Liver (tissue), 9 donors: ENCODE results near the gene CBLC. TPM values are rescaled to one million over a fixed set of nuclear protein-coding genes. Genes with fewer than 3 reads are reported as not detected.

Source experiments
- DNase-seq: peaks from one replicate; pipeline ENCODE4 v3.0.0-alpha.2; 2017; ENCODE audit warnings: low spot score
- H3K27ac ChIP-seq, 2 donors: one replicate each; pipeline ENCODE4 v1.7.0; 2013; ENCODE audit warnings: inconsistent platforms in 2 of 2, low read length in 2 of 2, control low read depth in 1 of 2, low read depth in 1 of 2, mild to moderate bottlenecking in 1 of 2
- H3K27me3 ChIP-seq, 4 donors: one replicate each; pipeline versions ENCODE4 v1.6.1 to v1.7.0; 2013; ENCODE audit warnings: low read length in 3 of 4, inconsistent platforms in 1 of 4, mild to moderate bottlenecking in 1 of 4, moderate library complexity in 1 of 4; ENCODE audit not compliant: control insufficient read depth in 4 of 4, insufficient read depth in 4 of 4
- H3K36me3 ChIP-seq, 4 donors: one replicate each; pipeline versions ENCODE4 v1.6.1 to v1.7.0; 2013; ENCODE audit warnings: low read length in 3 of 4, mild to moderate bottlenecking in 3 of 4, low read depth in 1 of 4, moderate library complexity in 1 of 4; ENCODE audit not compliant: control insufficient read depth in 4 of 4, insufficient read depth in 3 of 4
- H3K4me1 ChIP-seq, 4 donors: one replicate each; pipeline versions ENCODE4 v1.6.1 to v1.7.0; 2013; ENCODE audit warnings: low read length in 3 of 4, mild to moderate bottlenecking in 3 of 4, moderate library complexity in 1 of 4; ENCODE audit not compliant: control insufficient read depth in 4 of 4, insufficient read depth in 4 of 4
- H3K4me3 ChIP-seq, 3 donors: one replicate each; pipeline versions ENCODE4 v1.6.1 to v1.7.0; 2013; ENCODE audit warnings: low read length in 3 of 3, control low read depth in 1 of 3, low read depth in 1 of 3, mild to moderate bottlenecking in 1 of 3
- H3K9ac ChIP-seq, 2 donors: one replicate each; pipeline ENCODE4 v1.7.0; 2013; ENCODE audit warnings: low read length in 2 of 2, mild to moderate bottlenecking in 2 of 2, moderate library complexity in 2 of 2, control low read depth in 1 of 2, low read depth in 1 of 2
- H3K9me3 ChIP-seq, 4 donors: one replicate each; pipeline versions ENCODE4 v1.6.1 to v1.7.0; 2013; ENCODE audit warnings: low read length in 3 of 4; ENCODE audit not compliant: control insufficient read depth in 4 of 4
- CTCF ChIP-seq: fragments of 150-350 bp; IDR thresholded peaks from 2 replicates; pipeline ENCODE4 v1.5.1; 2017; ENCODE audit warnings: improper control_type of control experiment, low read depth, low read length; ENCODE audit not compliant: missing input control
- FOXA1 ChIP-seq: IDR thresholded peaks from 2 replicates; pipeline ENCODE4 v1.6.1; 2016; ENCODE audit warnings: antibody characterized with exemption
- FOXA2 ChIP-seq: IDR thresholded peaks from 2 replicates; pipeline ENCODE4 v1.6.1; 2016; ENCODE audit warnings: antibody characterized with exemption
- HNF4A ChIP-seq, 2 donors: conservative IDR thresholded peaks; 2 replicates each; pipeline ENCODE4 v1.6.1; 2016; ENCODE audit warnings: antibody characterized with exemption in 2 of 2, mild to moderate bottlenecking in 2 of 2
- MAX ChIP-seq: IDR thresholded peaks from 2 replicates; pipeline ENCODE4 v1.6.1; 2016; ENCODE audit warnings: antibody characterized with exemption
- RAD21 ChIP-seq, 2 donors: IDR thresholded peaks; 2 replicates each; pipeline ENCODE4 v1.6.1; 2016; ENCODE audit warnings: antibody characterized with exemption in 2 of 2, mild to moderate bottlenecking in 2 of 2
- REST ChIP-seq: IDR thresholded peaks from 2 replicates; pipeline ENCODE4 v1.6.1; 2016; ENCODE audit warnings: antibody characterized with exemption, mild to moderate bottlenecking
- RXRA ChIP-seq, 2 donors: IDR thresholded peaks; 2 replicates each; pipeline ENCODE4 v1.6.1; 2017 to 2018; ENCODE audit warnings: antibody characterized with exemption in 2 of 2, mild to moderate bottlenecking in 1 of 2
- SP1 ChIP-seq: IDR thresholded peaks from 2 replicates; pipeline ENCODE4 v1.6.1; 2018; ENCODE audit warnings: antibody characterized with exemption, mild to moderate bottlenecking
- YY1 ChIP-seq: IDR thresholded peaks from 2 replicates; pipeline ENCODE4 v1.6.1; 2016; ENCODE audit warnings: antibody characterized with exemption, mild to moderate bottlenecking
- WGBS: extraction: QIAGEN DNeasy Blood & Tissue Kit; methylation state at CpG from one replicate; pipeline ENCODE4 v1.1.7; 2013; 5-methylcytosine and 5-hydroxymethylcytosine counted together
- polyA plus RNA-seq, 2 donors: library from polyadenylated mRNA; stranded (reverse) in 1 of 2; unstranded in 1 of 2; fragments of 200-250 nt in 1 of 2; fragments of >200 nt in 1 of 2; fragmentation: Nextera tagmentation in 1 of 2; extraction: Ambion mirVana in 1 of 2; gene quantifications; one replicate each; pipeline versions ENCODE4 v1.2.1 to v1.2.3, GENCODE V29; 2013 to 2015
- total RNA-seq, 2 donors: library from RNA; depleted of rRNA; stranded (reverse); fragments of >200 nt; gene quantifications; one replicate each; pipeline ENCODE4 v1.2.3, GENCODE V29; 2014
- donor health status: healthy.
- donor health status: healthy.
- donor health status: healthy.
- donor health status: healthy.
- donor health status: healthy.

CBLC gene
- total and polyA plus RNA-seq, 4 donors, result 2.1 to 14.0 (median 8.8) TPM

GRCh38 chr19:44799627-44800346 lies 22.1 kb downstream of the CBLC start:
- Histone ChIP-seq H3K9me3 (no peaks in the 10 kb centered on the region), H3K27me3 (no peaks in the 10 kb centered on the region), H3K4me3 (no peak overlapping the region), H3K27ac (no peak overlapping the region), H3K9ac (peak overlapping the region in 1 of 2 donors; percentile 1), H3K36me3 (peaks cover 0 to 3% (median under 1%) of the 10 kb centered on the region in 4 donors), H3K4me1 (peaks cover 10 to 25% (median 20%) of the 10 kb centered on the region in 4 donors)
- DNase-seq, result no peak
- TF ChIP-seq HNF4A (conservative IDR thresholded peaks at IDR 0.05), result peak; percentile 61
- TF ChIP-seq RXRA (IDR thresholded peaks at IDR 0.05), result peak in 1 of 2 donors; percentile 25
- peak; percentile 61 for TF ChIP-seq SP1
- TF ChIP-seq CTCF, result no peak
- WGBS, result 69% methylated on average over 10 of the region's 10 CpGs

- TF ChIP-seq HNF4A (conservative IDR thresholded peaks at IDR 0.05), result peak in 1 of 2 donors; percentile 29
- TF ChIP-seq RXRA (IDR thresholded peaks at IDR 0.05), result peak in 1 of 2 donors; percentile 46
- TF ChIP-seq RAD21 (IDR thresholded peaks at IDR 0.05), result peak; percentile 77 to 86
- TF ChIP-seq CTCF, result peak; percentile 99
- TF ChIP-seq YY1, result no peak
- H3K27me3 ChIP-seq, result no peaks in the 10 kb centered on the region
- DNase-seq, result peak; percentile 93
- H3K27ac ChIP-seq, result no peak overlapping the region
- WGBS, result 13% methylated on average over 3 of the region's 3 CpGs
- peaks cover 10 to 25% (median 20%) of the 10 kb centered on the region in 4 donors for H3K4me1 ChIP-seq
- H3K36me3 ChIP-seq, result peaks cover 0 to 3% (median under 1%) of the 10 kb centered on the region in 4 donors
- peak overlapping the region in 1 of 2 donors; percentile 1 for H3K9ac ChIP-seq
- H3K4me3 ChIP-seq, result no peak overlapping the region
- H3K9me3 ChIP-seq, result no peaks in the 10 kb centered on the region
Measured at GRCh38 chr19:44800461-44800860, 22.8 kb downstream of the CBLC start.

- no peaks in the 10 kb centered on the region for H3K27me3 ChIP-seq
- no peak overlapping the region for H3K4me3 ChIP-seq
- H3K4me1 ChIP-seq, result peaks cover 9 to 33% (median 23%) of the 10 kb centered on the region in 4 donors
- 94% methylated on average over 13 of the region's 13 CpGs for WGBS
- DNase-seq, result no peak
- no peak overlapping the region for H3K27ac ChIP-seq
- no peak overlapping the region for H3K9ac ChIP-seq
- peaks cover 0 to 2% (median under 1%) of the 10 kb centered on the region in 4 donors for H3K36me3 ChIP-seq
- no peaks in the 10 kb centered on the region for H3K9me3 ChIP-seq
- TF ChIP-seq MAX (no peak), FOXA2 (no peak), REST (no peak), YY1 (no peak), FOXA1 (no peak), CTCF (no peak)
Measured at GRCh38 chr19:44803442-44804428, 26.0 kb downstream of the CBLC start.
